K562 (cell line): ENCODE data around the gene NPAS3. TPM values are rescaled to one million over a fixed set of nuclear protein-coding genes. Genes with fewer than 3 reads are reported as not detected.

Experiments used
- ATAC-seq: fragments of 200-7000 bp; cut with Tn5 transposase; 3 replicates; pipeline ENCODE4 v1.9.1; 2020; ENCODE audit warnings: moderate library complexity
- BruUV-seq: library from RNA; stranded (reverse); fragments of 400-500 nt; replicated peaks from 2 replicates; lab custom pipeline; 2021; lab: Mats Ljungman, UMichigan
- CTCF ChIA-PET: fragments of 300-600 bp; formaldehyde crosslinking; extraction: SDS; loops from one replicate; lab custom pipeline; 2021; ENCODE audit warnings: low intra/inter-chr PET ratio; lab: Yijun Ruan, JAX
- POLR2A ChIA-PET: fragments of 300-600, 350-650 bp; sonication (Branson Sonifier 250); formaldehyde crosslinking; extraction: SDS; loops from one replicate; lab custom pipeline; 2021; ENCODE audit warnings: antibody characterized with exemption, inconsistent platforms; lab: Yijun Ruan, JAX
- DNase-seq, 4 experiments: peaks; one replicate each; pipeline versions ENCODE4 v3.0.0 to v3.0.0-alpha.2; 2011 to 2018; ENCODE audit warnings: low spot score in 3 of 4, mixed read lengths in 3 of 4; ENCODE audit errors: extremely low read depth in 1 of 4
- FAIRE-seq: peaks from 2 replicates; lab custom pipeline; 2011; peaks lifted over from hg19 to GRCh38; lab: Jason Lieb, UNC
- H2AFZ ChIP-seq: 2 replicates; pipeline ENCODE4 v1.6.0; 2011; ENCODE audit warnings: low read depth, low read length, control low read depth, inconsistent platforms
- H3K27ac ChIP-seq: fragments of 200-600 bp; 3 replicates; pipeline ENCODE4 v1.8.0; 2011; ENCODE audit warnings: low read depth, mild to moderate bottlenecking, control low read depth, inconsistent platforms, low read length, moderate library complexity, mixed read lengths; ENCODE audit errors: extremely low read depth
- H3K27me3 ChIP-seq, 2 experiments: fragments of 300-600 bp in 1 of 2; 2 replicates in 1 of 2; 3 replicates in 1 of 2; pipeline versions ENCODE4 v1.6.0 to v1.8.0; 2011; ENCODE audit warnings: inconsistent platforms in 2 of 2, low read length in 2 of 2, mild to moderate bottlenecking in 1 of 2, mixed read lengths in 1 of 2, moderate library complexity in 1 of 2; ENCODE audit not compliant: control insufficient read depth in 2 of 2, insufficient read depth in 2 of 2
- H3K36me3 ChIP-seq: fragments of 300-600 bp; 3 replicates; pipeline ENCODE4 v1.8.0; 2011; ENCODE audit warnings: mild to moderate bottlenecking, low read length, inconsistent platforms; ENCODE audit not compliant: control insufficient read depth, insufficient read depth
- H3K4me1 ChIP-seq, 2 experiments: fragments of 200-600 bp in 1 of 2; replicated peaks in 1 of 2; 2 replicates in 1 of 2; 3 replicates in 1 of 2; pipeline versions ENCODE4 v1.5.1 to v1.8.0; 2011; ENCODE audit warnings: inconsistent platforms in 2 of 2, low read length in 2 of 2, mild to moderate bottlenecking in 1 of 2, mixed read lengths in 1 of 2, moderate library complexity in 1 of 2; ENCODE audit not compliant: control insufficient read depth in 2 of 2, insufficient read depth in 2 of 2
- H3K4me2 ChIP-seq: 2 replicates; pipeline ENCODE4 v1.6.1; 2011; ENCODE audit warnings: low read length, control low read depth, inconsistent platforms, mixed read lengths; ENCODE audit not compliant: insufficient read depth
- H3K4me3 ChIP-seq: fragments of 200-600 bp; sonication (generic), shearing (Covaris generic); 2 replicates; pipeline ENCODE4 v1.5.1; 2016; ENCODE audit warnings: control low read depth, inconsistent platforms
- H3K79me2 ChIP-seq: fragments of 200-600 bp; 3 replicates; pipeline ENCODE4 v1.8.0; 2011; ENCODE audit warnings: low read length, inconsistent platforms; ENCODE audit not compliant: control insufficient read depth, insufficient read depth
- H3K9ac ChIP-seq, 2 experiments: 2 replicates each; pipeline versions ENCODE4 v1.6.0 to v1.6.1; 2011; ENCODE audit warnings: low read depth in 2 of 2, low read length in 2 of 2, control low read depth in 1 of 2, inconsistent platforms in 1 of 2, mild to moderate bottlenecking in 1 of 2, mixed read lengths in 1 of 2; ENCODE audit not compliant: insufficient read depth in 1 of 2
- H3K9me1 ChIP-seq: one replicate; pipeline ENCODE4 v1.6.0; 2011; ENCODE audit warnings: inconsistent platforms, mild to moderate bottlenecking, low read length, moderate library complexity; ENCODE audit not compliant: control insufficient read depth, insufficient read depth
- H3K9me3 ChIP-seq: replicated peaks from 2 replicates; pipeline ENCODE4 v1.5.1; 2011; ENCODE audit warnings: low read depth, low read length, inconsistent platforms; ENCODE audit not compliant: control insufficient read depth, insufficient read depth
- H4K20me1 ChIP-seq: replicated peaks from 2 replicates; pipeline ENCODE4 v1.6.1; 2011; ENCODE audit warnings: low read length, inconsistent platforms, mixed read lengths; ENCODE audit not compliant: control insufficient read depth, insufficient read depth
- ARID2 ChIP-seq: fragments of 450-650 bp; IDR thresholded peaks from 2 replicates; pipeline ENCODE4 v1.6.1; 2017; ENCODE audit warnings: antibody characterized with exemption, mild to moderate bottlenecking
- CEBPB ChIP-seq: fragments of 450-650 bp; IDR thresholded peaks from 2 replicates; pipeline ENCODE4 v1.6.1; 2016; ENCODE audit warnings: missing genetic modification characterization, missing compliant biosample characterization
- HDGF ChIP-seq: fragments of 450-650 bp; IDR thresholded peaks from 2 replicates; pipeline ENCODE4 v1.6.1; 2016
- MAFG ChIP-seq: fragments of 450-650 bp; conservative IDR thresholded peaks from 2 replicates; pipeline ENCODE4 v1.6.1; 2016; ENCODE audit warnings: missing genetic modification characterization, missing compliant biosample characterization
- ZNF253 ChIP-seq: fragments of 250-450 bp; sonication (Bioruptor Pico); conservative IDR thresholded peaks from 2 replicates; pipeline ENCODE4 v1.6.1; 2021; ENCODE audit warnings: mild to moderate bottlenecking
- ZNF318 ChIP-seq, 2 experiments: fragments of 450-650 bp; IDR thresholded peaks; 2 replicates each; pipeline ENCODE4 v1.6.1; 2016; ENCODE audit warnings: mild to moderate bottlenecking in 2 of 2, borderline replicate concordance in 1 of 2, low read depth in 1 of 2, moderate library complexity in 1 of 2
- ZNF589 ChIP-seq: fragments of 200-800 bp; sonication (Bioruptor generic); IDR thresholded peaks from 2 replicates; pipeline ENCODE4 v1.6.1; 2016; ENCODE audit warnings: low read depth, missing genetic modification characterization, missing compliant biosample characterization
- WGBS: fragments of 100-300 bp; shearing (Covaris generic); methylation state at CpG from one replicate; pipeline ENCODE4 v1.1.6; 2016; ENCODE audit warnings: low coverage, mixed read lengths; ENCODE audit not compliant: insufficient coverage; ENCODE audit errors: missing lambda C conversion rate; 5-methylcytosine and 5-hydroxymethylcytosine counted together
- in situ Hi-C: fragments of 300-500 bp; cut with MboI; formaldehyde crosslinking; loops from 4 replicates; pipeline ENCODE4 v1.15.0; 2018; ENCODE audit warnings: inconsistent platforms, mixed read lengths
- intact Hi-C: fragments of 100-400 bp; cut with micrococcal nuclease; formaldehyde crosslinking; loops from 2 replicates; pipeline ENCODE4 v1.14.2; 2022
- polyA plus RNA-seq, 8 experiments: library from polyadenylated mRNA; depleted of rRNA in 4 of 8; stranded (reverse) in 5 of 8; unstranded in 3 of 8; fragments of >200 nt; fragmentation: Nextera tagmentation in 2 of 8; fragmentation: Illumina TruSeq in 1 of 8; extraction: Ambion mirVana in 2 of 8; extraction: Trizol in 1 of 8; gene quantifications; 2 replicates each; pipeline versions ENCODE4 v1.2.1 to v1.2.3, GENCODE V29; 2011 to 2014; ENCODE audit warnings: inconsistent platforms in 1 of 8, missing spikeins in 1 of 8
- total RNA-seq, 7 experiments: library from RNA; depleted of rRNA in 6 of 7; stranded (reverse); fragments of >200 nt in 6 of 7; fragmentation: Illumina TruSeq in 2 of 7; extraction: Trizol in 2 of 7; gene quantifications; 2 replicates each; pipeline versions ENCODE4 v1.2.1 to v1.2.3, GENCODE V29; 2011 to 2021; ENCODE audit warnings: low replicate concordance in 1 of 7

NPAS3 gene
- total and polyA plus RNA-seq, 9 of the 15 experiments (the other 6 are each of a cell fraction or from before 2014, with no cell fraction given): 0.04 TPM; not detected in 8

GRCh38 chr14:33774161-33774560 is 835.5 kb downstream of the NPAS3 start:
- ATAC-seq: no peak
- Histone ChIP-seq H2AFZ (no peak overlapping the region), H3K9me1 (no peaks in the 10 kb centered on the region), H3K4me3 (no peak overlapping the region), H3K36me3 (no peaks in the 10 kb centered on the region), H3K9me3 (no peaks in the 10 kb centered on the region), H3K4me2 (no peak overlapping the region), H3K4me1 (no peaks in the 10 kb centered on the region; a peak in 2 of 5 replicates), H3K9ac (no peak overlapping the region), H3K27ac (no peak overlapping the region), H4K20me1 (no peaks in the 10 kb centered on the region), H3K27me3 (peaks cover 10 to 12% of the 10 kb centered on the region in 2 experiments), H3K79me2 (no peaks in the 10 kb centered on the region)
- in situ Hi-C loops: no loop called here
- intact Hi-C loops: no loop called here
- WGBS: 6% methylated on average over 11 of the region's 11 CpGs
- FAIRE-seq: no peak
- no peak for TF ChIP-seq ARID2
- no peak for TF ChIP-seq HDGF
- BruUV-seq: no TSS peak
- POLR2A ChIA-PET: no interaction called here
- CTCF ChIA-PET: no interaction called here
- DNase-seq: no peak

GRCh38 chr14:33774723-33775470 is 836.2 kb downstream of the NPAS3 start:
- no TSS peak for BruUV-seq
- ATAC-seq (no peak), DNase-seq (no peak), FAIRE-seq (no peak)
- in situ Hi-C loops: loop anchor here (25.0 kb wide), 1 partner anchor 1188 kb away; no protein-coding TSS in a partner anchor
- Histone ChIP-seq H3K27ac (no peak overlapping the region), H3K27me3 (peaks cover 10 to 13% of the 10 kb centered on the region in 2 experiments), H3K36me3 (no peaks in the 10 kb centered on the region), H3K4me2 (peak overlapping the region; percentile 18; the same call in 1 of the 2 replicates), H2AFZ (no peak overlapping the region), H3K9ac (no peak overlapping the region), H3K9me3 (no peaks in the 10 kb centered on the region), H4K20me1 (no peaks in the 10 kb centered on the region), H3K4me1 (no peaks in the 10 kb centered on the region; a peak in 2 of 5 replicates), H3K4me3 (no peak overlapping the region), H3K79me2 (no peaks in the 10 kb centered on the region), H3K9me1 (no peaks in the 10 kb centered on the region)
- WGBS: 4% methylated on average over 11 of the region's 11 CpGs
- ChIA-PET CTCF (no interaction called here), POLR2A (interaction anchor here (0.8 kb wide), 1 partner anchor 31 kb away, joined by 4 read pairs; no protein-coding TSS in a partner anchor)
- intact Hi-C loops: no loop called here
- TF ChIP-seq ZNF318 (IDR thresholded peaks at IDR 0.05; ENCODE audit: borderline replicate concordance in 1 of 2, low read depth in 1 of 2) (no peak), CEBPB (tag) (no peak), ZNF253 (CRISPR knock-in tag) (no peak), MAFG (tag) (peak; percentile 59), ZNF589 (CRISPR knock-in tag) (no peak)
